Measurements from ENCODE around the gene PTPN14.

DNA sequence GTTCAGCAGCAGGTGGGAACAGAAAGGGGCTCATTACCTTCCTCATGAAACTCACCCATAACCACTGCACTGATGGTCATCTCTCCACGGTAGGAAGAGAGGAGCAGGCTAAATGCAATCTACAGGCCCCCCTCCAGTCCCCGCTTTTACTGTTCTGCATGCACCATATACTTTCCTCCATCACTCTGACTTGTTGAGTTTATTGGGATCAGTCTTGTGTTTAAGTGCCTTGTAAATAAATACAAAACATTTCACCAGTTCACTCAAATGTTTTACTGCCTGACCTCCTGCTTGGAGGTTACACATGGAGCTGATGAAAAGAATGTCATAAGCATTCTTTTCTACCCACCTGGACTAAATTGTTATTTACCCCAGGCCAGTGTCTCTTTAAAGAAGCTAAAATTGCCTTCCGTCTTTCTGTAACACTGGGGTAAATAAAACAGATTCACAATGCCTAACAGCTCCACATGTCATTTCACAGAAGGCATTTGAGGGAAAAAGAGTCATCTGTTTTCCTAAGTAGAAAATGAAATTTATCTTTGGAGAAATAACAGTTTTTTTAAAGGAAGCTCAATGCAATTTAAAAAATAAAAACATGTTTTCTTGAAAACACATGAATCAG lies 30.7 kb downstream of the PTPN14 start:
- TF ChIP-seq, protein P1, sequence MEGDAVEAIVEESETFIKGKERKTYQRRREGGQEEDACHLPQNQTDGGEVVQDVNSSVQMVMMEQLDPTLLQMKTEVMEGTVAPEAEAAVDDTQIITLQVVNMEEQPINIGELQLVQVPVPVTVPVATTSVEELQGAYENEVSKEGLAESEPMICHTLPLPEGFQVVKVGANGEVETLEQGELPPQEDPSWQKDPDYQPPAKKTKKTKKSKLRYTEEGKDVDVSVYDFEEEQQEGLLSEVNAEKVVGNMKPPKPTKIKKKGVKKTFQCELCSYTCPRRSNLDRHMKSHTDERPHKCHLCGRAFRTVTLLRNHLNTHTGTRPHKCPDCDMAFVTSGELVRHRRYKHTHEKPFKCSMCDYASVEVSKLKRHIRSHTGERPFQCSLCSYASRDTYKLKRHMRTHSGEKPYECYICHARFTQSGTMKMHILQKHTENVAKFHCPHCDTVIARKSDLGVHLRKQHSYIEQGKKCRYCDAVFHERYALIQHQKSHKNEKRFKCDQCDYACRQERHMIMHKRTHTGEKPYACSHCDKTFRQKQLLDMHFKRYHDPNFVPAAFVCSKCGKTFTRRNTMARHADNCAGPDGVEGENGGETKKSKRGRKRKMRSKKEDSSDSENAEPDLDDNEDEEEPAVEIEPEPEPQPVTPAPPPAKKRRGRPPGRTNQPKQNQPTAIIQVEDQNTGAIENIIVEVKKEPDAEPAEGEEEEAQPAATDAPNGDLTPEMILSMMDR (IDR thresholded peaks at IDR 0.05; ENCODE audit: low read length): no peak
- no peak for TF ChIP-seq EZH2phosphoT487 (IDR thresholded peaks at IDR 0.05; ENCODE audit: low read length)
